B cell (primary cell): Measurements from ENCODE around the gene YIF1A. TPM values are rescaled to one million over a fixed set of nuclear protein-coding genes. Genes with fewer than 3 reads are reported as not detected.

ENCODE experiments used
- ATAC-seq: fragments of 200-7000 bp; cut with Tn5 transposase; one replicate; pipeline ENCODE4 v1.10.0; 2021; ENCODE audit warnings: low read depth, mild to moderate bottlenecking, moderate number of reproducible peaks, moderate library complexity
- CTCF ChIA-PET: fragments of 350-600 bp; sonication (Branson Sonifier 250); formaldehyde crosslinking; loops from one replicate; lab custom pipeline; 2021; ENCODE audit warnings: antibody characterized with exemption, inconsistent platforms; lab: Charles Lee
- POLR2A ChIA-PET: fragments of 350-600 bp; sonication (Branson Sonifier 250); formaldehyde crosslinking; loops from one replicate; lab custom pipeline; 2021; ENCODE audit warnings: antibody characterized with exemption; lab: Charles Lee
- DNase-seq: peaks from one replicate; pipeline ENCODE4 v3.0.0; 2013
- H2AFZ ChIP-seq: 2 replicates; pipeline ENCODE4 v1.6.1; 2012; ENCODE audit warnings: mild to moderate bottlenecking, low read depth, low read length; ENCODE audit not compliant: insufficient read depth, poor library complexity, severe bottlenecking
- H3K27ac ChIP-seq, 2 donors: 1 replicate in 1 of 2; 2 replicates in 1 of 2; pipeline ENCODE4 v1.5.1; 2012 to 2013; ENCODE audit warnings: low read length in 2 of 2, mild to moderate bottlenecking in 2 of 2, moderate library complexity in 1 of 2
- H3K27me3 ChIP-seq, 4 experiments: fragments of 200-600 bp in 1 of 4; sonication (generic) in 1 of 4; replicated peaks in 1 of 4; 1 replicate in 2 of 4; 2 replicates in 2 of 4; pipeline versions ENCODE4 v1.6.1 to v1.7.0; 2013 to 2016; ENCODE audit warnings: low read length in 3 of 4, mild to moderate bottlenecking in 2 of 4, mixed read lengths in 1 of 4, moderate library complexity in 1 of 4; ENCODE audit not compliant: insufficient read depth in 4 of 4, control insufficient read depth in 3 of 4; ENCODE audit errors: control extremely low read depth in 1 of 4
- H3K36me3 ChIP-seq, 2 experiments: replicated peaks in 1 of 2; 1 replicate in 1 of 2; 2 replicates in 1 of 2; pipeline versions ENCODE4 v1.6.1 to v1.7.1; 2013; ENCODE audit warnings: low read length in 1 of 2; ENCODE audit not compliant: insufficient read depth in 2 of 2, control insufficient read depth in 1 of 2; ENCODE audit errors: control extremely low read depth in 1 of 2, extremely low read depth in 1 of 2
- H3K4me1 ChIP-seq, 2 donors: fragments of 200-600 bp in 1 of 2; sonication (generic) in 1 of 2; 1 replicate in 1 of 2; 2 replicates in 1 of 2; pipeline versions ENCODE4 v1.5.1 to v1.6.1; 2013 to 2017; ENCODE audit warnings: low read length in 2 of 2; ENCODE audit not compliant: control insufficient read depth in 2 of 2, insufficient read depth in 2 of 2
- H3K4me2 ChIP-seq: replicated peaks from 2 replicates; pipeline ENCODE3; 2012; ENCODE audit warnings: mild to moderate bottlenecking, low read depth, low read length; ENCODE audit not compliant: poor library complexity, severe bottlenecking
- H3K4me3 ChIP-seq, 5 experiments: fragments of 200-600 bp in 1 of 5; sonication (generic) in 1 of 5; 1 replicate in 3 of 5; 2 replicates in 2 of 5; pipeline versions ENCODE4 v1.5.1 to v1.7.0; 2011 to 2016; ENCODE audit warnings: low read length in 4 of 5, mild to moderate bottlenecking in 4 of 5, low read depth in 2 of 5, control low read depth in 1 of 5, moderate library complexity in 1 of 5; ENCODE audit not compliant: insufficient read depth in 1 of 5; ENCODE audit errors: control extremely low read depth in 1 of 5, extremely low read depth in 1 of 5
- H3K79me2 ChIP-seq: fragments of 200-600 bp; sonication (generic); one replicate; pipeline ENCODE4 v1.6.0; 2016; ENCODE audit warnings: low read length; ENCODE audit not compliant: control insufficient read depth, insufficient read depth
- H3K9ac ChIP-seq: fragments of 200-600 bp; sonication (generic); 2 replicates; pipeline ENCODE4 v1.6.1; 2017; ENCODE audit warnings: mild to moderate bottlenecking, low read length, moderate library complexity
- H3K9me3 ChIP-seq, 3 donors: one replicate each; pipeline versions ENCODE4 v1.6.1 to v1.7.1; 2013; ENCODE audit warnings: low read length in 2 of 3; ENCODE audit not compliant: control insufficient read depth in 2 of 3, insufficient read depth in 1 of 3; ENCODE audit errors: control extremely low read depth in 1 of 3
- H4K20me1 ChIP-seq: 2 replicates; pipeline ENCODE4 v1.6.0; 2012; ENCODE audit warnings: mild to moderate bottlenecking, low read length; ENCODE audit not compliant: insufficient read depth, control insufficient read depth, poor library complexity, severe bottlenecking
- H3K27ac Mint-ChIP-seq: one replicate; pipeline ENCODE4 v1.8.0; 2021; ENCODE audit warnings: mixed read lengths
- H3K27me3 Mint-ChIP-seq: one replicate; pipeline ENCODE4 v1.8.0; 2021; ENCODE audit warnings: mixed read lengths
- H3K4me1 Mint-ChIP-seq: one replicate; pipeline ENCODE4 v1.8.0; 2021; ENCODE audit warnings: mixed read lengths
- H3K4me3 Mint-ChIP-seq: one replicate; pipeline ENCODE4 v1.8.0; 2021; ENCODE audit warnings: mixed read lengths
- H3K9me3 Mint-ChIP-seq: one replicate; pipeline ENCODE4 v1.8.0; 2022; ENCODE audit warnings: mixed read lengths; ENCODE audit not compliant: insufficient read depth
- CTCF ChIP-seq: fragments of 200-600 bp; IDR thresholded peaks from one replicate; pipeline ENCODE4 v1.8.0; 2022; ENCODE audit warnings: antibody characterized with exemption, mild to moderate bottlenecking
- EZH2 ChIP-seq: IDR thresholded peaks from 2 replicates; pipeline ENCODE4 v1.6.1; 2012; ENCODE audit warnings: borderline replicate concordance, low read depth, mild to moderate bottlenecking, moderate library complexity, low read length; ENCODE audit not compliant: insufficient read depth, poor library complexity, severe bottlenecking
- WGBS: methylation state at CpG from one replicate; pipeline ENCODE4 v1.1.5; 2013; ENCODE audit warnings: missing lambda C conversion rate; ENCODE audit not compliant: insufficient coverage; 5-methylcytosine and 5-hydroxymethylcytosine counted together
- intact Hi-C: fragments of 100-400 bp; cut with micrococcal nuclease; formaldehyde crosslinking; loops from one replicate; pipeline ENCODE4 v1.10.0; 2022
- polyA plus RNA-seq: library from polyadenylated mRNA; depleted of rRNA; stranded (reverse); fragments of >200 nt; gene quantifications from 2 replicates; pipeline ENCODE4 v1.2.3, GENCODE V29; 2012
- total RNA-seq, 2 donors: library from RNA; stranded (reverse); fragments of 120-200 nt in 1 of 2; gene quantifications; 1 replicate in 1 of 2; 2 replicates in 1 of 2; pipeline versions ENCODE4 v1.2.3 to v1.2.4, GENCODE V29; 2013 to 2022

The YIF1A gene
- total and polyA plus RNA-seq, 2 donors (not counting 1 experiment from before 2014, with no cell fraction given): 43.9 to 95.0 TPM

GRCh38 chr11:66313321-66314185 is 24.6 kb upstream of the YIF1A start:
- no peak for TF ChIP-seq EZH2
- TF ChIP-seq CTCF: no peak
- Histone ChIP-seq H3K4me2 (peak overlapping the region; percentile 89), H3K79me2 (no peaks in the 10 kb centered on the region), H3K9ac (peak overlapping the region; percentile 62), H4K20me1 (no peaks in the 10 kb centered on the region), H3K27ac (peak overlapping the region; percentile 57 to 80), H3K27me3 (no peaks in the 10 kb centered on the region), H3K4me1 (peaks cover 26 to 36% of the 10 kb centered on the region in 2 donors), H2AFZ (peak overlapping the region; percentile 88), H3K4me3 (peak overlapping the region in 4 of 5 experiments; percentile 30 to 63 (median 53)), H3K9me3 (no peaks in the 10 kb centered on the region), H3K36me3 (no peaks in the 10 kb centered on the region)
- ATAC-seq (no peak), DNase-seq (no peak)
- ChIA-PET POLR2A (interaction anchor here (0.5 to 2.0 kb wide), 11 partner anchors 17 to 925 kb away, joined by 3 to 12 read pairs (median 5); partner anchors contain the start of genes BRMS1, DPP3, MRPL11 and NPAS4), CTCF (interaction anchor here (1.1 to 6.3 kb wide), 13 partner anchors 11 to 534 kb away, joined by 4 to 101 read pairs (median 20); partner anchors contain the start of genes B4GAT1, BRMS1, DPP3 and RIN1)
- H3K27ac Mint-ChIP-seq: peak overlapping the region; percentile 99
- intact Hi-C loops: loop anchor here (2.0 kb wide), 1 partner anchor 365 kb away; no protein-coding TSS in a partner anchor
- WGBS: 74% methylated on average over 35 of the region's 38 CpGs
- no peaks in the 10 kb centered on the region for H3K9me3 Mint-ChIP-seq
- H3K4me3 Mint-ChIP-seq: peak overlapping the region; percentile 99
- peaks cover 43% of the 10 kb centered on the region for H3K4me1 Mint-ChIP-seq
- no peaks in the 10 kb centered on the region for H3K27me3 Mint-ChIP-seq
